ENCODE measurements around the gene POLDIP2. TPM values are rescaled to one million over a fixed set of nuclear protein-coding genes. Genes with fewer than 3 reads are reported as not detected.

POLDIP2 gene
- total RNA-seq, 3 donors from 2014 or later: 141 to 168 (median 150) TPM

DNA sequence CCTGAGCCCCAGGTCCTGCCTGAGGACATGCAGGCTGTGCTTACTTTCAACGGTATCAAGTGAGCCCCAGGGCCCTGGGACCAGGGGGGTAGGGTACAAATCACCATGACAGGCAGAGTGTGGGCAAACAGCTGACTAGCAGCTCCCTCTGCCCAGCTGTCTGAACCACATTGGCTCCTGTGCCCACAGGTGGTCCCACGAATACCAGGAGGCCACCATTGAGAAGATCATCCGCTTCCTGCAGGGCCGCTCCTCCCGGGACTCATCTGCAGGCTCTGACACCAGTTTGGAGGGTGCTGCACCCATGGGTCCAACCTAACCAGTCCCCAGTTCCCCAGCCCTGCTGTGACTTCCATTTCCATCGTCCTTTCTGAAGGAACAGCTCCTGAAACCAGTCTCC is 38.6 kb upstream of the POLDIP2 start:
- Mint-ChIP-seq H3K4me1 (ENCODE audit: low read depth) (no peaks in the 10 kb centered on the region), H3K9me3 (no peaks in the 10 kb centered on the region), H3K27me3 (ENCODE audit: low read depth) (no peaks in the 10 kb centered on the region), H3K4me3 (no peak overlapping the region), H3K36me3 (ENCODE audit: insufficient read depth) (peaks cover 19% of the 10 kb centered on the region)
- no peak for ATAC-seq
- no peak for DNase-seq

DNA sequence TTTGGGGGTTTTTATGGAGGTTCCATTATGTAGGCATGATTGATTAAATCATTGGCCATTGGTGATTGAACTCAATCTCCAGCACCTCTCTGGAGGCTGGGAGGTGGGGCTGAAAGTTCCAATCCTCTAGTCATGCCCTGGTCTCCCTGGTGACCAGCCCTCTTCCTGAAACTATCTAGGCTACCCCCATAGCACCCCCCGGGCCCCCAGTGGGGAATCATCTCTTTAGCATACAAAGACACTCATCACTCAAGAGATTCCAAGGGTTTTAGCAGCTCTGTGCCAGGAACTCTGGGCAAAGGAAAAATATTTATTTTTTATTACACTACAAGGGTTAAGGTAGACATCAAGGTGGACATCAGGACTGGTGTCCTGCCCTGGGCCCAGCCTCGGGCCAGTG is 38.1 kb upstream of the POLDIP2 start:
- peaks cover 23% of the 10 kb centered on the region for H3K36me3 Mint-ChIP-seq (ENCODE audit: insufficient read depth)
- DNase-seq (no peak), ATAC-seq (no peak)
- H3K4me1 Mint-ChIP-seq (ENCODE audit: low read depth): no peaks in the 10 kb centered on the region
- H3K27me3 Mint-ChIP-seq (ENCODE audit: low read depth): no peaks in the 10 kb centered on the region
- H3K4me3 Mint-ChIP-seq: no peak overlapping the region
- H3K9me3 Mint-ChIP-seq: no peaks in the 10 kb centered on the region

- Mint-ChIP-seq H3K36me3 (ENCODE audit: insufficient read depth) (peaks cover 30% of the 10 kb centered on the region), H3K27me3 (ENCODE audit: low read depth) (no peaks in the 10 kb centered on the region), H3K9me3 (no peaks in the 10 kb centered on the region), H3K4me1 (ENCODE audit: low read depth) (no peaks in the 10 kb centered on the region), H3K4me3 (no peak overlapping the region)
- ATAC-seq: no peak
- no peak for DNase-seq
Observed at GRCh38 chr17:28394337-28395116, 37.2 kb upstream of the POLDIP2 start.

DNA sequence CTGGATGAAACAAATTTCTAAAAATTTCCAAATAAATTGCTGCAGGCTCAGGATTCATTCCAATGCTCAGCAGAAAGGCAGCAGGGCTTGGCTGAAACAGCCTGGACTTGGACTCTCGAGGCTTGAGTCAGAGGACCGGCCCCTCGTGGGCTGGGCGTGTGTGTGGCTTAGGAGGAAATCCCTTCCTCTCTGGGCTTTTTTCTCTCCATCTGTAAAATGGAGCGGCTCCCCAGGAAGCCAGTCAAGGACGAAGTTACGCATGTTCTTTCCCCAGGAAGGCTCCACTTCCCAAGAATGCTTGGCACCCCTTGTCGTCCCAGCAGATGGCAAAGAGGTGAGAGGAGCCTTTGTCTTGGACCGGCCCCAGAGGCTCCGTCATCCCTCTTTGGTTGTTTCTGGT is 35.2 kb upstream of the POLDIP2 start:
- H3K4me3 Mint-ChIP-seq: no peak overlapping the region
- H3K36me3 Mint-ChIP-seq (ENCODE audit: insufficient read depth): peaks cover 33% of the 10 kb centered on the region
- H3K9me3 Mint-ChIP-seq: no peaks in the 10 kb centered on the region
- H3K4me1 Mint-ChIP-seq (ENCODE audit: low read depth): peaks cover 2% of the 10 kb centered on the region
- DNase-seq: no peak
- no peak for ATAC-seq
- no peaks in the 10 kb centered on the region for H3K27me3 Mint-ChIP-seq (ENCODE audit: low read depth)

DNA sequence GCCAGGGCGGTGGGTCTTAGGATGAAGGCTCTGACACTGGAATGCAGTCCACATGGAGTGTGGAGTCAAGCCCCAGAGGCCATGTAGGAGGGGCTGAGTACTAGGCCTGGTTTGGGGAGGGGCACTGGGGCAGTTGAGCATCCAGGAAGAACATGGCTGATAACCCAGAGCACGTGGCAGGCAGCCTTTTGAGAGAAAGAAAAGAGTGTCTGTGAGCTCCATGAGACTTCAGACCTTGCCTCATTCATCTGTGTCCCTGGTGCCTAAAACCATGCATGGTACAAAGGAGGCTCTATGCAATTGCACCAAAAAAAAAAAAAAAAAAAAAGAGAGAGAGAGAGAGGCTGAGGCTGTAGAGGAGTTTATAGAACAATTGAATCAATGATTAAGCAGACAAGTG is 34.1 kb upstream of the POLDIP2 start:
- peaks cover 32% of the 10 kb centered on the region for H3K36me3 Mint-ChIP-seq (ENCODE audit: insufficient read depth)
- H3K9me3 Mint-ChIP-seq: no peaks in the 10 kb centered on the region
- peaks cover 2% of the 10 kb centered on the region for H3K4me1 Mint-ChIP-seq (ENCODE audit: low read depth)
- H3K27me3 Mint-ChIP-seq (ENCODE audit: low read depth): no peaks in the 10 kb centered on the region
- DNase-seq (no peak), ATAC-seq (no peak)
- H3K4me3 Mint-ChIP-seq: no peak overlapping the region

DNA sequence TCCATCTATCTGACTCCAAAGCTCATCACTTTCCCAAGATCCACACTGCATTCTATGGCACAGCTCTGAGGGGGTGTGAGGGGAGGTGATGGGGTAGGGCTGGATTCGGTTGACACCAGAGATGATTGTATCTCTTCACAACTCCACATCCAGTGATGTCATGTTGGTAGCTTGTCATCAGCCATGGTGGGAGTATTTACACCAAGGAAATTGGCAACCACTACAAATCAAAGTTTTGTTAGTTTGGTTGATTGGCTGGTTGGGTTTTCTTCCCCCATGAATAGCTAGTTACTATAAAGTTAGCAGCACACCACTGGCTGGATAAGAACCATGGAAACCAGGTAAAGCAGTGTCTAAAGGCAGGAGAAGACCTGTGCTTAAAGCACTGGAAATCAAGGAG is 33.7 kb upstream of the POLDIP2 start:
- Mint-ChIP-seq H3K4me1 (ENCODE audit: low read depth) (peaks cover 2% of the 10 kb centered on the region), H3K27me3 (ENCODE audit: low read depth) (no peaks in the 10 kb centered on the region), H3K9me3 (no peaks in the 10 kb centered on the region), H3K4me3 (no peak overlapping the region), H3K36me3 (ENCODE audit: insufficient read depth) (peaks cover 32% of the 10 kb centered on the region)
- no peak for ATAC-seq
- DNase-seq: no peak

DNA sequence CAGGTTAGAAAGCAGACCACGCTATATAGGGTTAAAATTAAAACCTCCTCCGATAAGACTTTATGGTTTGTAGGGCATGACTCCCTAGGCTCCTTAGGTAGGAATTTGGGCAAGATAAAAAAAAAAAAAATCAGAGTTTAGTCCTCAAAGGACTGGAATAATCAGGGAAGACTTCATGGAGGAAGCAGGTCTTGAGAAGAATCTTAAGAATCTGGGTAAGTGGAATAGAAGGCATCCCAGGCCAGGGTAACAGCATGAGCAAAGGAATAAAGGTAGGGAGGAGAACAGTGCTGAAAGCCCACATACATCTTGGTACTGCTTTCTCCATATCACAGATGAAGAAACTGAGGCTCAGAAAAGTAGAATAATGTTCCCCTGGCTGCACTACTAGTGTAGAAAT is 33.2 kb upstream of the POLDIP2 start:
- H3K4me1 Mint-ChIP-seq (ENCODE audit: low read depth): peaks cover 2% of the 10 kb centered on the region
- H3K9me3 Mint-ChIP-seq: no peaks in the 10 kb centered on the region
- no peak for ATAC-seq
- no peaks in the 10 kb centered on the region for H3K27me3 Mint-ChIP-seq (ENCODE audit: low read depth)
- DNase-seq: no peak
- H3K36me3 Mint-ChIP-seq (ENCODE audit: insufficient read depth): peaks cover 32% of the 10 kb centered on the region
- H3K4me3 Mint-ChIP-seq: no peak overlapping the region

DNA sequence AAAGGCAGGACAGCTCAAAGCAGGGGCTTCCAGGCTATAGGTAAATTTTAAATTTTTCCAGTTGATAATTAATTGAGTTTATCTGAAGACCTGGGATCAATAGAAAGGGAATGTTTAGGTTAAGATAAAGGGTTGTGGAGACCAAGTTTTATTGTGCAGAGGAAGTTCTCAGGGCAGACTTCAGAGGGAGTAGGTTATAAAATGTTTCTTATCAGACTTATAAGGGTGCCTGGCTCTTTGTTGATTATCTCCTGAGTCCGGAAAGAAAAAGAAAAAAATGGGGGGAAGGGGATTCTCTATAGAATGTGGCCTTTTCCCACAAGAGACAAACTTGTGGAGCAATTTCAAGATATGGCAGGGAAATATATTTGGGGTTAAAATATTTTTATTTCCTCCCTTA is 32.8 kb upstream of the POLDIP2 start:
- H3K4me3 Mint-ChIP-seq: no peak overlapping the region
- H3K9me3 Mint-ChIP-seq: no peaks in the 10 kb centered on the region
- H3K4me1 Mint-ChIP-seq (ENCODE audit: low read depth): peaks cover 6% of the 10 kb centered on the region

GRCh38 chr17:28388106-28388505 is 30.8 kb upstream of the POLDIP2 start:
- Mint-ChIP-seq H3K9me3 (no peaks in the 10 kb centered on the region), H3K27me3 (ENCODE audit: low read depth) (no peaks in the 10 kb centered on the region), H3K4me3 (no peak overlapping the region), H3K4me1 (ENCODE audit: low read depth) (peaks cover 16% of the 10 kb centered on the region), H3K36me3 (ENCODE audit: insufficient read depth) (peaks cover 27% of the 10 kb centered on the region)
- ATAC-seq: no peak
- DNase-seq: no peak

More for the DNA sequence above, 32.8 kb upstream of the POLDIP2 start:
- no peak for ATAC-seq
- Mint-ChIP-seq H3K36me3 (ENCODE audit: insufficient read depth) (peaks cover 32% of the 10 kb centered on the region), H3K27me3 (ENCODE audit: low read depth) (no peaks in the 10 kb centered on the region)
- DNase-seq: no peak

GRCh38 chr17:28386391-28386790 is 29.1 kb upstream of the POLDIP2 start:
- ATAC-seq: no peak
- Mint-ChIP-seq H3K9me3 (no peaks in the 10 kb centered on the region), H3K36me3 (ENCODE audit: insufficient read depth) (peaks cover 27% of the 10 kb centered on the region), H3K4me3 (no peak overlapping the region), H3K4me1 (ENCODE audit: low read depth) (peaks cover 20% of the 10 kb centered on the region), H3K27me3 (ENCODE audit: low read depth) (no peaks in the 10 kb centered on the region)
- DNase-seq: no peak

GRCh38 chr17:28385406-28385805 is 28.1 kb upstream of the POLDIP2 start:
- no peaks in the 10 kb centered on the region for H3K27me3 Mint-ChIP-seq (ENCODE audit: low read depth)
- H3K36me3 Mint-ChIP-seq (ENCODE audit: insufficient read depth): peaks cover 18% of the 10 kb centered on the region
- no peaks in the 10 kb centered on the region for H3K9me3 Mint-ChIP-seq
- DNase-seq (no peak), ATAC-seq (peak in 1 of 2 donors; percentile 7)
- H3K4me1 Mint-ChIP-seq (ENCODE audit: low read depth): peaks cover 25% of the 10 kb centered on the region
- peak overlapping the region; percentile 86 for H3K4me3 Mint-ChIP-seq

DNA sequence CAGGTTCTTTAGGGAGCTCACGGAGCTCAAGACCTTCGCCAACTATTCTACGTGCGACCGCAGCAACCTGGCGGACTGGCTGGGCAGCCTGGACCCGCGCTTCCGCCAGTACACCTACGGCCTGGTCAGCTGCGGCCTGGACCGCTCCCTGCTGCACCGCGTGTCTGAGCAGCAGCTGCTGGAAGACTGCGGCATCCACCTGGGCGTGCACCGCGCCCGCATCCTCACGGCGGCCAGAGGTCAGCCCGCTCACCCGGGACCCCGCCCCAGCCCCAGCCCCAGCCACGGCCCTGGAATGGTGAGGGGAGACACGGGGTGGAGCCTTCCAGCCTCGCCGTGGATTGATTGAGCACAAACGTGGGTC is 27.7 kb upstream of the POLDIP2 start:
- Mint-ChIP-seq H3K27me3 (ENCODE audit: low read depth) (no peaks in the 10 kb centered on the region), H3K36me3 (ENCODE audit: insufficient read depth) (peaks cover 14% of the 10 kb centered on the region), H3K9me3 (no peaks in the 10 kb centered on the region), H3K4me1 (ENCODE audit: low read depth) (peaks cover 27% of the 10 kb centered on the region), H3K4me3 (peak overlapping the region; percentile 86)
- ATAC-seq (peak; percentile 18 to 19), DNase-seq (no peak)

- DNase-seq (peak; percentile 50), ATAC-seq (peak; percentile 94 to 95)
- Mint-ChIP-seq H3K4me3 (peak overlapping the region; percentile 86), H3K4me1 (ENCODE audit: low read depth) (peaks cover 27% of the 10 kb centered on the region), H3K27me3 (ENCODE audit: low read depth) (no peaks in the 10 kb centered on the region), H3K36me3 (ENCODE audit: insufficient read depth) (peaks cover 12% of the 10 kb centered on the region), H3K9me3 (no peaks in the 10 kb centered on the region)
Observed at GRCh38 chr17:28384281-28385036, 27.1 kb upstream of the POLDIP2 start.

DNA sequence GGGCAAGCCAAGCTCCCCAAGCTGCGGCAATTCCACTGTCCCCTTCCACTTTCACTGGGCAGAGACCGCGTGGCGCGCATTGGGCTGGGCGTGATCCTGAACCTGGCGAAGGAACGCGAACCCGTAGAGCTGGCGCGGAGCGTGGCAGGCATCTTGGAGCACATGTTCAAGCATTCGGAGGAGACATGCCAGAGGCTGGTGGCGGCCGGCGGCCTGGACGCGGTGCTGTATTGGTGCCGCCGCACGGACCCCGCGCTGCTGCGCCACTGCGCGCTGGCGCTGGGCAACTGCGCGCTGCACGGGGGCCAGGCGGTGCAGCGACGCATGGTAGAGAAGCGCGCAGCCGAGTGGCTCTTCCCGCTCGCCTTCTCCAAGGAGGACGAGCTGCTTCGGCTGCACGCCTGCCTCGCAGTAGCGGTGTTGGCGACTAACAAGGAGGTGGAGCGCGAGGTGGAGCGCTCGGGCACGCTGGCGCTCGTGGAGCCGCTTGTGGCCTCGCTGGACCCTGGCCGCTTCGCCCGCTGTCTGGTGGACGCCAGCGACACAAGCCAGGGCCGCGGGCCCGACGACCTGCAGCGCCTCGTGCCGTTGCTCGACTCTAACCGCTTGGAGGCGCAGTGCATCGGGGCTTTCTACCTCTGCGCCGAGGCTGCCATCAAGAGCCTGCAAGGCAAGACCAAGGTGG is 24.0 kb upstream of the POLDIP2 start:
- DNase-seq: no peak
- Mint-ChIP-seq H3K4me1 (ENCODE audit: low read depth) (peaks cover 25% of the 10 kb centered on the region), H3K36me3 (ENCODE audit: insufficient read depth) (peaks cover 9% of the 10 kb centered on the region), H3K4me3 (peak overlapping the region; percentile 62), H3K9me3 (no peaks in the 10 kb centered on the region), H3K27me3 (ENCODE audit: low read depth) (no peaks in the 10 kb centered on the region)
- ATAC-seq: no peak

Data from activated T-cell treated with anti-CD3 and anti-CD28 coated beads, Interleukin-2, amount 50 U/mL, for 4 hours (primary cell).